D721Med (cell line): ENCODE data around the gene SYNJ2.

Experiments used
- DNase-seq: peaks from one replicate; pipeline ENCODE4 v3.0.0; 2011; ENCODE audit warnings: low spot score; ENCODE audit not compliant: insufficient read length
- FAIRE-seq: peaks from 2 replicates; lab custom pipeline; 2011; peaks lifted over from hg19 to GRCh38; lab: Jason Lieb, UNC
- TF ChIP-seq, protein P1 (sequence below): IDR thresholded peaks from 2 replicates; pipeline ENCODE4 v1.5.1; 2012; ENCODE audit warnings: mild to moderate bottlenecking, control low read depth; ENCODE audit not compliant: insufficient read depth; ENCODE audit errors: missing control alignments

Gene SYNJ2

DNA sequence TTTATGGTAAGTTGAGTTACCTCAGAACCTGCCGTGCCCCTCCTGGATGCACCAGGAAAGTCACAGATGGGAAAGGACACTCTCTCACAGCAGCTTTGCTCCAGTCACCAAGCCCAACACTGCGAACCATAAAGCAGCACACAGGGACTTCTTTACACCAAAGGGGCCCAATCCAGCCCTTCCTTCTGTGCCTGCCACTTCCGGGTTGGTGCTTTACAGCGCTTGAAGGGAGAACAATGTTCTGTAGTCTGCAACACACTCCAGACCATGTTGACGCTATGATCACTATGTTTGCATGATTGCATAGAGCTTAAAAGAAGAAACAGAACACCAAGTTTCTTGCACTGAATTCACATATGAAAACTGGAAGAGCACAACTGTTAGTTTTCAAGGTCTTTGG is 129.3 kb downstream of the SYNJ2 start:
- TF ChIP-seq, protein P1, sequence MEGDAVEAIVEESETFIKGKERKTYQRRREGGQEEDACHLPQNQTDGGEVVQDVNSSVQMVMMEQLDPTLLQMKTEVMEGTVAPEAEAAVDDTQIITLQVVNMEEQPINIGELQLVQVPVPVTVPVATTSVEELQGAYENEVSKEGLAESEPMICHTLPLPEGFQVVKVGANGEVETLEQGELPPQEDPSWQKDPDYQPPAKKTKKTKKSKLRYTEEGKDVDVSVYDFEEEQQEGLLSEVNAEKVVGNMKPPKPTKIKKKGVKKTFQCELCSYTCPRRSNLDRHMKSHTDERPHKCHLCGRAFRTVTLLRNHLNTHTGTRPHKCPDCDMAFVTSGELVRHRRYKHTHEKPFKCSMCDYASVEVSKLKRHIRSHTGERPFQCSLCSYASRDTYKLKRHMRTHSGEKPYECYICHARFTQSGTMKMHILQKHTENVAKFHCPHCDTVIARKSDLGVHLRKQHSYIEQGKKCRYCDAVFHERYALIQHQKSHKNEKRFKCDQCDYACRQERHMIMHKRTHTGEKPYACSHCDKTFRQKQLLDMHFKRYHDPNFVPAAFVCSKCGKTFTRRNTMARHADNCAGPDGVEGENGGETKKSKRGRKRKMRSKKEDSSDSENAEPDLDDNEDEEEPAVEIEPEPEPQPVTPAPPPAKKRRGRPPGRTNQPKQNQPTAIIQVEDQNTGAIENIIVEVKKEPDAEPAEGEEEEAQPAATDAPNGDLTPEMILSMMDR = no peak
- FAIRE-seq = no peak
- no peak for DNase-seq

DNA sequence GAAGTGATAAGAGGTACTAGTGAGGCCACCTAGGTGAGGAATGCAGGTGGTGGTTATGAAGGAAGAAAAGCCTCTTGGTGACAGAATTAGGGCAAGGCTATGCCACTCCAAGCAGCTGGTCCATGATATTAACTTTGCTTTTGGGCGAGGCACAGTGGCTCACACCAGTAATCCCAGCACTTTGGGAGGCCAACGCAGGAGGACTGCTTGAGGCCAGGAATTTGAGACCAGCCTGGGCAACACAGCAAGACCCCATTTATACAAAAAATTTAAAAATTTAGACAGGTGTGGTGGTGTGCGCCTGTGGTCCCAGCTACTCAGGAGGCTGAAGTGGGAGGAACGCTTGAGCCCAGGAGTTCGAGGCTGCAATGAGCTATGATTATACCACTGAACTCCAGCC is 130.3 kb downstream of the SYNJ2 start:
- TF ChIP-seq, protein P1 = no peak
- FAIRE-seq (no peak), DNase-seq (no peak)

DNA sequence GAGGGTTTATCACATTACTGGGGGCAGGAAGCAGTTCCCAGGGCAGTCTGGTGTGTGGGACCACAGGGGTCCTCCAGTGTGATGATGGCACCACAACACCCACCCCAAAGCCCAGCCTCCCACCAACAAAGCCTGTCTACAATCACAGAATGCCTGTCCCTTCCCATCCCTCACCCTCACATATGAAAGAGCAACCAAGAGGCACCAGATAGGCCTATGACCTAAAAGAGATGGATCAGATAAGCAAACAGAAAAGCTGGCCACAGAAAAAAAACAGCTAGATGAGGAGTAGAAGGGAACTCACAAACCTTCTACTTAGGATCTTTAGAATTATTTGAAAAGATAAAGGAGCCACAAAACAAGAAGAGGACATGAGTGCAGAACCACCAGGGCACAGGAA is 132.1 kb downstream of the SYNJ2 start:
- no peak for FAIRE-seq
- TF ChIP-seq, protein P1 = no peak
- no peak for DNase-seq

- TF ChIP-seq, protein P1 = no peak
- FAIRE-seq (no peak), DNase-seq (no peak)
Measured at GRCh38 chr6:158115102-158115501, 133.4 kb downstream of the SYNJ2 start.

DNA sequence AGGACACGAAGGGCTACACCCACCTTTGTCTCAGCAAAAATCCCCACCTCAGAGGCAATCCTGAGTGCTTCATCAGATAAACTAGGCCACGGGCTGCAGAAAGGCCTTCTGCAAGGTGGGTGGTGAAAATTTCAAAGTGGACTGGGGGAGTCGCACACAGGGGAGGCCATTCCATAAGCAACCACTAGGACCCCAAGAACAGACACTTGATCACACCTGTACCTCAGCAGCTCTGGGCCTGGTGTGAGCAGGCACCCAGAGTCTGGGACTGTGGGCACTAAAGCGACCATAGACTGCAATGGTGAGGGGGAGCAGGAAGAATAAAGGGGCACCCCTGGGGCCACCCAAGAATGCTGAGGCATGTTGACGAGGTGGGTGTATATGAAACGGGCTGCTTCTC is 133.8 kb downstream of the SYNJ2 start:
- TF ChIP-seq, protein P1 = no peak
- DNase-seq (no peak), FAIRE-seq (no peak)

- no peak for FAIRE-seq
- no peak for DNase-seq
- TF ChIP-seq, protein P1 = no peak
Measured at GRCh38 chr6:158118886-158119285, 137.2 kb downstream of the SYNJ2 start.

DNA sequence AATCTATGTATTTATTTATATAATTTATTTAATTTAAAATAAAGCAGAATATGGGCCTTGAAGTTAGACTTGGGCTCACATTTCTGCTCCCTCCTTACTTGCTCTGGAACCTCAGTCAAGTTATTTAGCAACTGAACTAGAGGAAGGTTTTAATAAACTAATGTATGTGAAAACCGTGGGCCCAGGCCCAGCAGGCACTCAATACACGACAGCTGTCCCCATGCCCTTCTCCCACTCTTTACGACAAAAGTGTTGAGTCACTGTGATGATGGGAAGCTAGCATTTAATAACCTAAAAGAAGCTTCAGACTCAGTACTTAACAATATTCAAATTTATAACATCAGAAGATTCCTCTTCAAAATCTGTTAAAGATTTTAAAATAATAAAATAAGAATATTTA is 139.7 kb downstream of the SYNJ2 start:
- FAIRE-seq (no peak), DNase-seq (no peak)
- TF ChIP-seq, protein P1 = no peak
